Transverse colon (tissue), 4 donors: ENCODE results near the gene IFIT2. TPM values are rescaled to one million over a fixed set of nuclear protein-coding genes. Genes with fewer than 3 reads are reported as not detected.
A peak's percentile ranks its signal among the peaks of the same experiment; 100 is the strongest.

Source experiments
- DNase-seq: peaks from one replicate; pipeline ENCODE4 v3.0.0-alpha.2; 2019
- H3K27ac ChIP-seq, 4 donors: fragments of 200-600 bp; sonication (generic); 2 replicates each; pipeline ENCODE4 v1.5.1; 2016 to 2018; ENCODE audit warnings: inconsistent platforms in 4 of 4
- H3K27me3 ChIP-seq: fragments of 200-600 bp; sonication (generic); 2 replicates; pipeline ENCODE4 v1.5.1; 2017; ENCODE audit warnings: inconsistent platforms
- H3K36me3 ChIP-seq, 4 donors: fragments of 200-600 bp; sonication (generic); 2 replicates each; pipeline ENCODE4 v1.5.1; 2017 to 2019; ENCODE audit warnings: inconsistent platforms in 4 of 4
- H3K4me1 ChIP-seq, 4 donors: fragments of 200-600 bp; sonication (generic); 2 replicates each; pipeline ENCODE4 v1.5.1; 2017 to 2020; ENCODE audit warnings: inconsistent platforms in 4 of 4
- H3K4me3 ChIP-seq, 4 donors: fragments of 200-600 bp; sonication (generic); 1 replicate in 1 of 4; 2 replicates in 3 of 4; pipeline versions ENCODE4 v1.5.1 to v1.6.1; 2017 to 2019; ENCODE audit warnings: inconsistent platforms in 4 of 4
- H3K9me3 ChIP-seq, 2 donors: fragments of 200-600 bp; sonication (generic); 2 replicates each; pipeline ENCODE4 v1.5.1; 2017 to 2019; ENCODE audit warnings: inconsistent platforms in 2 of 2
- EP300 ChIP-seq: sonication (generic); formaldehyde crosslinking; IDR thresholded peaks from one replicate; pipeline ENCODE4 v1.6.1; 2017; ENCODE audit warnings: antibody characterized with exemption, low read depth
- POLR2A ChIP-seq: fragments of 450-650 bp; IDR thresholded peaks from one replicate; pipeline ENCODE4 v1.6.1; 2016; ENCODE audit warnings: antibody characterized with exemption, mild to moderate bottlenecking, moderate library complexity
- POLR2AphosphoS5 ChIP-seq, 3 donors: sonication (generic); formaldehyde crosslinking; IDR thresholded peaks; one replicate each; pipeline ENCODE4 v1.6.1; 2016; ENCODE audit warnings: antibody characterized with exemption in 3 of 3
- WGBS, 2 donors: methylation state at CpG; one replicate each; pipeline ENCODE4 v1.1.5; 2018; ENCODE audit warnings: low coverage in 1 of 2; 5-methylcytosine and 5-hydroxymethylcytosine counted together
- in situ Hi-C, 4 donors: fragments of 200-750 bp; cut with MboI; loops; one replicate each; pipeline versions ENCODE4 v1.15.0 to v1.15.1; 2017; ENCODE audit warnings: low sequenced_read_pairs in 3 of 4, low pct_ligation_motif_present in 1 of 4, low pct_unique_long_range_greater_than_20kb in 1 of 4
- intact Hi-C: fragments of 100-400 bp; cut with DNase I; formaldehyde crosslinking; loops from one replicate; pipeline ENCODE4 v1.15.1; 2023; ENCODE audit warnings: low total_unique reads
- total RNA-seq, 4 donors: library from RNA; depleted of rRNA; stranded (reverse); fragments of >200 nt; gene quantifications; one replicate each; pipeline ENCODE4 v1.1.0, GENCODE V29; 2016
- TF ChIP-seq, protein P1 (sequence below), 5 experiments: fragments of 200-600 bp in 3 of 5; fragments of 450-650 bp in 2 of 5; sonication (generic) in 3 of 5; IDR thresholded peaks; 1 replicate in 2 of 5; 2 replicates in 3 of 5; pipeline ENCODE4 v1.5.1; 2016 to 2017; ENCODE audit warnings: antibody characterized with exemption in 5 of 5, inconsistent platforms in 3 of 5, mild to moderate bottlenecking in 2 of 5, moderate library complexity in 1 of 5

IFIT2 gene
- total RNA-seq, 4 donors from 2014 or later = 0.20 to 7.0 (median 2.3) TPM

DNA sequence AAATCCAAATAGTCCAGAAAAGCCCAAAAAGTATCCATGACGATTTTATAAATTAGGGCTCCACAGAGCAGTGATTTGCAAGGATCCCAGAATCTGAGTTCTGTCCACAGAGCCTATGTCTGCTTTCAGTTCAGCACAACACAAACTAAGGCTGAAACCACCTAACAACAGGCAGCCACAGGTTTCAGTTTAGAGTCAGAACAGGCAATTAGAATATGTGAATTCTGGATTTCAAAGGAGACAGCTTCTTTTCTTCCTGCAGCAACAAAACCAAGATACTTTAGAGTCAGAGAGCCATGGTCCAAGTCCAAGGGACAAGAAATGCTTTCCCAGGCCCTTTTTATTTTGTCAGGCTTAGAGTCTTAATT is 49.5 kb downstream of the IFIT2 start:
- 25 to 33% methylated on average over 1 of the region's 1 CpG for WGBS, 2 donors
- no peaks in the 10 kb centered on the region for H3K36me3 ChIP-seq
- in situ Hi-C loops (no loop called here), intact Hi-C loops (no loop called here)
- peak overlapping the region in 1 of 4 donors; percentile 18 for H3K4me3 ChIP-seq
- H3K4me1 ChIP-seq = peaks cover 14 to 34% (median 23%) of the 10 kb centered on the region in 4 donors
- no peak for TF ChIP-seq POLR2A
- TF ChIP-seq, protein P1, sequence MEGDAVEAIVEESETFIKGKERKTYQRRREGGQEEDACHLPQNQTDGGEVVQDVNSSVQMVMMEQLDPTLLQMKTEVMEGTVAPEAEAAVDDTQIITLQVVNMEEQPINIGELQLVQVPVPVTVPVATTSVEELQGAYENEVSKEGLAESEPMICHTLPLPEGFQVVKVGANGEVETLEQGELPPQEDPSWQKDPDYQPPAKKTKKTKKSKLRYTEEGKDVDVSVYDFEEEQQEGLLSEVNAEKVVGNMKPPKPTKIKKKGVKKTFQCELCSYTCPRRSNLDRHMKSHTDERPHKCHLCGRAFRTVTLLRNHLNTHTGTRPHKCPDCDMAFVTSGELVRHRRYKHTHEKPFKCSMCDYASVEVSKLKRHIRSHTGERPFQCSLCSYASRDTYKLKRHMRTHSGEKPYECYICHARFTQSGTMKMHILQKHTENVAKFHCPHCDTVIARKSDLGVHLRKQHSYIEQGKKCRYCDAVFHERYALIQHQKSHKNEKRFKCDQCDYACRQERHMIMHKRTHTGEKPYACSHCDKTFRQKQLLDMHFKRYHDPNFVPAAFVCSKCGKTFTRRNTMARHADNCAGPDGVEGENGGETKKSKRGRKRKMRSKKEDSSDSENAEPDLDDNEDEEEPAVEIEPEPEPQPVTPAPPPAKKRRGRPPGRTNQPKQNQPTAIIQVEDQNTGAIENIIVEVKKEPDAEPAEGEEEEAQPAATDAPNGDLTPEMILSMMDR (IDR thresholded peaks at IDR 0.05) = no peak
- TF ChIP-seq POLR2AphosphoS5 (IDR thresholded peaks at IDR 0.05) = no peak
- no peak for TF ChIP-seq EP300
- no peaks in the 10 kb centered on the region for H3K27me3 ChIP-seq
- DNase-seq = no peak
- peak overlapping the region; percentile 78 to 85 (median 82) for H3K27ac ChIP-seq
- H3K9me3 ChIP-seq = no peaks in the 10 kb centered on the region

DNA sequence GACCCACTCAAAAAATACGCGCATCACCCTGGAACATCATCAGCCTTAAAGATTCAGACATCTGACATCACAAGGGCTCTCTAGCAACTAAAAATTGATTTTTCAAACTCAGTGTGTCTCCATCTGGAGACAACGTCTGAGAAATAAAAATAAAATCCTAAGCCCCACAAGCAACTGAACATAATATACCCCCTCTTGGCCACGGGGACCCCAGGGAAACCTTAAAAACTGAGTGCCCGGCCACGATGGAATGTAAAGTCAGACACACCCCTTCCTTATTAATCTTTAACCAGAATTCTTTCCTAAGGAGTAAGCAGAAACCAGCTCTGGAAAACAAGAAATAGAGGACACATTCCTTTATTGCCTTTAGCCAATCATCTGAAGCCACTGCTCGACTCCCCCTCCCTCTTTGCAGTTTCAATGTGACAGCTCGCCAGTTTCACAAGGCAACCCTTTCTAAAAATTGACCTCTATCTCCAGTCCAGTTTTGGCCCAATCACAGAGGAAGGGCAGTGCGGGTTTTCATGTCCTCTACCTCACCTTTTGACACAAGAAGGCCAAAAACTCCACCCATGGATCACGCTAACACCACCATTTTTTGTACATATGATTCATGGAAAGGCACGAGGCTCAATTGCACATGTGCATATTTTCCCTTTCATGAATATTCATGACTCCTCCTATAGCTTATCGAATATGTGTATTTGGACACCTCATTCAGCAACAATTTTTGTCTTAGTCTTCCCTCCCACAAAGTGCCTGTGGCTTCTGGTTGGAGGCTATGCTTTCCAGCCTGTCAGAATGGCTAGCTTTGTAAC is 50.1 kb downstream of the IFIT2 start:
- Histone ChIP-seq H3K9me3 (no peaks in the 10 kb centered on the region), H3K36me3 (no peaks in the 10 kb centered on the region), H3K27me3 (no peaks in the 10 kb centered on the region), H3K27ac (peak overlapping the region; percentile 78 to 85 (median 82)), H3K4me3 (no peak overlapping the region), H3K4me1 (peaks cover 14 to 28% (median 21%) of the 10 kb centered on the region in 4 donors)
- TF ChIP-seq POLR2A (no peak), POLR2AphosphoS5 (IDR thresholded peaks at IDR 0.05) (peak in 1 of 3 donors; percentile 36), EP300 (no peak)
- TF ChIP-seq, protein P1 (IDR thresholded peaks at IDR 0.05) = no peak
- 36 to 38% methylated on average over 11 to 12 of the region's 12 CpGs for WGBS, 2 donors
- in situ Hi-C loops = no loop called here
- peak; percentile 40 for DNase-seq
- intact Hi-C loops = no loop called here

DNA sequence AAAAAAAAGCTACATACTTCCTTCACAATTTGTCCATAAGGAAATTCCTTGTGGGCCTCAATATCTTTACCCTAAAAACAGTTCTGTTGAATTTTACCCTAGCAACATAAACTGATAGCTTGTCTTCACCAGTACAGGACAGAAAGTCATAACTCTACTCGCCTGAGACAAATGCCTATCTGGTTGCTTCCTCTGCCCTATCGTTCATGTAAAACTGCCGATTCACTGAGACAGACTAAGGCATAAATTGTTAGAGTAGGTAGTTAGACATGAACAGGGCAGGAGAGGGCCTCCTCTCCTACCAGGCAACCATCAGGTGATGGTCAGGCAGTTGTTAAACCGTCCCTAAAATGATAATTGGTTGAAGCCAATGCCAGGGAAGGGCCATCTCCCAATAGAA is 51.0 kb downstream of the IFIT2 start:
- TF ChIP-seq POLR2AphosphoS5 (IDR thresholded peaks at IDR 0.05) (no peak), POLR2A (no peak), EP300 (no peak)
- TF ChIP-seq, protein P1 (IDR thresholded peaks at IDR 0.05) = no peak
- in situ Hi-C loops = no loop called here
- no peaks in the 10 kb centered on the region for H3K36me3 ChIP-seq

DNA sequence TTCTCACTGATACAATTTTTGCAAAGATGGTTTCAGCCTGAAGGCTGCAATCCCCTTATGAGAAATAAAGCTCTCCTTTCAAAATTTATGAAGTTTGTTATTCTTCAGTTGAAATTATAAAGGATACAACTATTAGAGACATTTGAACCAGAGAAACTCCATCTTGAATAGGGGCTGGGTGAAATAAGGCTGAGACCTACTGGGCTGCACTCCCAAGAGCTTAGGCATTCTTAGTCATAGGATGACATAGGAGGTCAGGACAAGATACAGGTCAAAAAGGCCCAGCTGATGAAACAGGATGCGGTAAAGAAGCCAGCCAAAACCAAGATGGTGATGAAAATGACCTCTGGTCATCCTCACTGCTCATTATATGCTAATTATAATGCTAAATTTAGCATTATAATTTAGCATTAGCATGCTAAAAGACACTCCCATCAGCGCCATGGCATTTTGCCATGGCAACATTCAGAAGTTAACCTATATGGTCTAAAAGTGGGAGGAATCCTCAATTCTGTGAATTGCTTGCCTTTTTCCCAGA is 53.6 kb downstream of the IFIT2 start:
- Histone ChIP-seq H3K4me3 (no peak overlapping the region), H3K36me3 (no peaks in the 10 kb centered on the region), H3K27ac (no peak overlapping the region), H3K9me3 (no peaks in the 10 kb centered on the region), H3K27me3 (no peaks in the 10 kb centered on the region), H3K4me1 (peaks cover 14 to 20% (median 20%) of the 10 kb centered on the region in 4 donors)
- no peak for TF ChIP-seq POLR2A
- TF ChIP-seq POLR2AphosphoS5 (IDR thresholded peaks at IDR 0.05) = no peak
- TF ChIP-seq, protein P1 (IDR thresholded peaks at IDR 0.05) = no peak
- TF ChIP-seq EP300 = no peak
- DNase-seq = no peak
- 91 to 100% methylated on average over 2 of the region's 2 CpGs for WGBS, 2 donors
- intact Hi-C loops = no loop called here
- in situ Hi-C loops = no loop called here

More for the DNA sequence above, 51.0 kb downstream of the IFIT2 start:
- no peak for DNase-seq
- intact Hi-C loops = no loop called here
- H3K9me3 ChIP-seq = no peaks in the 10 kb centered on the region
- no peaks in the 10 kb centered on the region for H3K27me3 ChIP-seq
- peak overlapping the region in 2 of 4 donors; percentile 78 to 85 for H3K27ac ChIP-seq
- 90 to 92% methylated on average over 4 of the region's 4 CpGs for WGBS, 2 donors
- H3K4me3 ChIP-seq = no peak overlapping the region
- peaks cover 14 to 28% (median 21%) of the 10 kb centered on the region in 4 donors for H3K4me1 ChIP-seq
